HepG2 (cell line): Measurements from ENCODE around the gene SYNGR4. TPM values are rescaled to one million over a fixed set of nuclear protein-coding genes. Genes with fewer than 3 reads are reported as not detected.

ENCODE experiments used
- ARNT2 ChIP-seq: sonication (generic); formaldehyde crosslinking; IDR thresholded peaks from 2 replicates; pipeline ENCODE4 v1.8.0; 2022; ENCODE audit warnings: mild to moderate bottlenecking, low read depth, missing genetic modification reagents, moderate library complexity
- BRCA1 ChIP-seq: sonication (generic); formaldehyde crosslinking; IDR thresholded peaks from 2 replicates; pipeline ENCODE4 v1.4.0; 2020; ENCODE audit warnings: missing genetic modification reagents
- CEBPZ ChIP-seq: IDR thresholded peaks from 2 replicates; pipeline ENCODE4 v1.6.1; 2012; ENCODE audit warnings: low read length, improper control_type of control experiment
- CENPT ChIP-seq: sonication (generic); formaldehyde crosslinking; IDR thresholded peaks from 2 replicates; pipeline ENCODE4 v1.8.0; 2022; ENCODE audit warnings: low read depth, mild to moderate bottlenecking, moderate library complexity, missing genetic modification reagents
- ETV6 ChIP-seq: sonication (generic); formaldehyde crosslinking; conservative IDR thresholded peaks from 2 replicates; pipeline ENCODE4 v1.4.0; 2020; ENCODE audit warnings: missing genetic modification reagents
- JUND ChIP-seq: sonication (generic); formaldehyde crosslinking; IDR thresholded peaks from 2 replicates; pipeline ENCODE4 v1.8.0; 2022; ENCODE audit warnings: mild to moderate bottlenecking, missing genetic modification reagents
- SP1 ChIP-seq, 2 experiments: fragments of 450-650 bp in 1 of 2; sonication (generic) in 1 of 2; formaldehyde crosslinking in 1 of 2; IDR thresholded peaks; 2 replicates each; pipeline versions ENCODE4 v1.4.0 to v1.6.1; 2016 to 2020; ENCODE audit warnings: missing genetic modification reagents in 1 of 2
- STAG1 ChIP-seq: sonication (generic); formaldehyde crosslinking; IDR thresholded peaks from 2 replicates; pipeline ENCODE4 v1.4.0; 2020; ENCODE audit warnings: missing genetic modification reagents
- ZBTB40 ChIP-seq, 2 experiments: fragments of 450-650 bp in 1 of 2; sonication (generic) in 1 of 2; formaldehyde crosslinking in 1 of 2; IDR thresholded peaks; 2 replicates each; pipeline versions ENCODE4 v1.6.1 to v1.8.0; 2016 to 2022; ENCODE audit warnings: antibody characterized with exemption in 1 of 2, mild to moderate bottlenecking in 1 of 2, missing genetic modification reagents in 1 of 2
- ZC3H13 ChIP-seq: sonication (generic); formaldehyde crosslinking; IDR thresholded peaks from 2 replicates; pipeline ENCODE4 v1.8.1; 2023; ENCODE audit warnings: mild to moderate bottlenecking, missing genetic modification reagents, moderate library complexity
- ZFP82 ChIP-seq: sonication (generic); formaldehyde crosslinking; IDR thresholded peaks from 2 replicates; pipeline ENCODE4 v1.5.1; 2020; ENCODE audit warnings: mild to moderate bottlenecking, missing genetic modification reagents, borderline replicate concordance
- ZNF260 ChIP-seq: sonication (generic); formaldehyde crosslinking; IDR thresholded peaks from 2 replicates; pipeline ENCODE4 v1.4.0; 2020; ENCODE audit warnings: missing genetic modification reagents, low read depth, mild to moderate bottlenecking, borderline replicate concordance
- ZNF775 ChIP-seq: sonication (generic); formaldehyde crosslinking; IDR thresholded peaks from 2 replicates; pipeline ENCODE4 v1.4.0; 2020; ENCODE audit warnings: missing genetic modification reagents, mild to moderate bottlenecking, moderate library complexity, borderline replicate concordance
- polyA plus RNA-seq, 8 experiments: library from polyadenylated mRNA; depleted of rRNA in 3 of 8; stranded (reverse) in 7 of 8; unstranded in 1 of 8; fragments of >200 nt; fragmentation: Illumina TruSeq in 4 of 8; extraction: Trizol in 4 of 8; gene quantifications; 2 replicates each; pipeline versions ENCODE4 v1.2.1 to v1.2.3, GENCODE V29; 2011 to 2016; ENCODE audit warnings: low read depth in 4 of 8, missing spikeins in 1 of 8, mixed read lengths in 1 of 8; ENCODE audit not compliant: insufficient read depth in 1 of 8
- total RNA-seq, 5 experiments: library from RNA; depleted of rRNA; stranded (reverse); fragments of >200 nt; fragmentation: Illumina TruSeq; extraction: Trizol; gene quantifications; 2 replicates each; pipeline ENCODE4 v1.2.3, GENCODE V29; 2016; ENCODE audit warnings: low read depth in 1 of 5

Gene SYNGR4
- total and polyA plus RNA-seq, 2 of the 13 experiments (the other 11 are each of a cell fraction or from before 2014, with no cell fraction given), result not detected

- TF ChIP-seq ZNF260 (CRISPR knock-in tag), result no peak
- peak; percentile 84; the same call in 1 of the 2 replicates for TF ChIP-seq JUND (CRISPR knock-in tag)
- TF ChIP-seq STAG1 (CRISPR knock-in tag), result no peak
- TF ChIP-seq ETV6, result no peak
- TF ChIP-seq SP1 (IDR thresholded peaks at IDR 0.05), result no peak
- TF ChIP-seq SP1 (CRISPR knock-in tag; IDR thresholded peaks at IDR 0.05), result no peak
- no peak for TF ChIP-seq ARNT2 (CRISPR knock-in tag)
- no peak for TF ChIP-seq BRCA1
- no peak for TF ChIP-seq CENPT (CRISPR knock-in tag)
- TF ChIP-seq ZFP82 (CRISPR knock-in tag), result peak; percentile 74; the same call in 1 of the 2 replicates
- TF ChIP-seq ZC3H13 (CRISPR knock-in tag), result 0 out of 2 replicates have a peak, but pooled peaks have one; percentile 22
- TF ChIP-seq CEBPZ, result no peak
- no peak for TF ChIP-seq ZBTB40 (IDR thresholded peaks at IDR 0.05)
- TF ChIP-seq ZBTB40 (CRISPR knock-in tag; IDR thresholded peaks at IDR 0.05), result peak; percentile 30; the same call in 1 of the 2 replicates
- no peak for TF ChIP-seq ZNF775 (CRISPR knock-in tag)
These were observed 9.7 kb upstream of the SYNGR4 start (continued) for GRCh38 chr19:48354332-48354992.
